ENCODE results near the gene DCAF11. TPM values are rescaled to one million over a fixed set of nuclear protein-coding genes. Genes with fewer than 3 reads are reported as not detected.

The DCAF11 gene
- total RNA-seq, 1 experiment from 2014 or later: 48.8 TPM

DNA sequence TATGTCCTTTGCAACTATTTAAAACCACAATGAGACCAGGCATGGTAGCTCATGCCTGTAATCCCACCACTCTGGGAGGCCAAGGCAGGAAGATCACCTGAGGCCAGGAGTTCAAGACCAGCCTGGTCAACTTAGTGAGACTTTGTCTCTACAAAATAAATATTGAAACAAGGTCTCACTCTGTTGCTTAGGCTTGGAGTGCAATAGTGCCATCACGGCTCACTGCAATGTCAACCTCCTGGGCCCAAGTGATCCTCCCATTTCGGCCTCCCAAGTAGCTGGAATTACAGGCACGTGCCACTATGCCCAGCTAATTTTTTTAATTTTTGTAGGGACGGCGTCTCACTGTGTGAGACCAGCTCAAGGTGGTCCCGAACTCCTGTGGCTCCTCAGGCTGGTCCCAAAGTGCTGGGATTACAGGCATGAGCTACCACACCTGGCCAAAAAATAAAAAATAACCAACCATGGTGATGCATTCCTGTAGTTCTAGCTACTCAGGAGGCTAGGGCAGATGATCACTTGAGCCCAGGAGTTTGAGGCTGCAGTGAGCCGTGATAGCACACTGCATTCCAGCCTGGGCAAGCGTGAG lies 14.9 kb downstream of the DCAF11 start:
- intact Hi-C loops (cut with micrococcal nuclease): no loop called here
- CTCF ChIA-PET: interaction anchor here (1.1 to 1.8 kb wide), 2 partner anchors 11 to 15 kb away, joined by 3 to 4 read pairs; partner anchors contain the start of genes DCAF11 and NRL
- Mint-ChIP-seq H3K36me3 (ENCODE audit: insufficient read depth, unreplicated experiment) (peaks cover 2% of the 10 kb centered on the region), H3K4me3 (ENCODE audit: unreplicated experiment) (no peak overlapping the region), H3K9me3 (ENCODE audit: unreplicated experiment) (no peaks in the 10 kb centered on the region), H3K27me3 (ENCODE audit: insufficient read depth, unreplicated experiment) (no peaks in the 10 kb centered on the region), H3K27ac (ENCODE audit: low read depth, unreplicated experiment) (no peak overlapping the region), H3K4me1 (ENCODE audit: insufficient read depth, unreplicated experiment) (peaks cover 17% of the 10 kb centered on the region)
- POLR2A ChIA-PET: interaction anchor here (0.6 to 1.1 kb wide), 4 partner anchors 11 to 19 kb away, joined by 3 to 8 read pairs (median 4); partner anchors contain the start of genes DCAF11, NRL and PSME2
- TF ChIP-seq, protein P1, sequence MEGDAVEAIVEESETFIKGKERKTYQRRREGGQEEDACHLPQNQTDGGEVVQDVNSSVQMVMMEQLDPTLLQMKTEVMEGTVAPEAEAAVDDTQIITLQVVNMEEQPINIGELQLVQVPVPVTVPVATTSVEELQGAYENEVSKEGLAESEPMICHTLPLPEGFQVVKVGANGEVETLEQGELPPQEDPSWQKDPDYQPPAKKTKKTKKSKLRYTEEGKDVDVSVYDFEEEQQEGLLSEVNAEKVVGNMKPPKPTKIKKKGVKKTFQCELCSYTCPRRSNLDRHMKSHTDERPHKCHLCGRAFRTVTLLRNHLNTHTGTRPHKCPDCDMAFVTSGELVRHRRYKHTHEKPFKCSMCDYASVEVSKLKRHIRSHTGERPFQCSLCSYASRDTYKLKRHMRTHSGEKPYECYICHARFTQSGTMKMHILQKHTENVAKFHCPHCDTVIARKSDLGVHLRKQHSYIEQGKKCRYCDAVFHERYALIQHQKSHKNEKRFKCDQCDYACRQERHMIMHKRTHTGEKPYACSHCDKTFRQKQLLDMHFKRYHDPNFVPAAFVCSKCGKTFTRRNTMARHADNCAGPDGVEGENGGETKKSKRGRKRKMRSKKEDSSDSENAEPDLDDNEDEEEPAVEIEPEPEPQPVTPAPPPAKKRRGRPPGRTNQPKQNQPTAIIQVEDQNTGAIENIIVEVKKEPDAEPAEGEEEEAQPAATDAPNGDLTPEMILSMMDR (IDR thresholded peaks at IDR 0.05; ENCODE audit: unreplicated experiment): no peak
- no TSS peak for BruUV-seq (replicated peaks)
- DNase-seq (ENCODE audit: unreplicated experiment): no peak

DNA sequence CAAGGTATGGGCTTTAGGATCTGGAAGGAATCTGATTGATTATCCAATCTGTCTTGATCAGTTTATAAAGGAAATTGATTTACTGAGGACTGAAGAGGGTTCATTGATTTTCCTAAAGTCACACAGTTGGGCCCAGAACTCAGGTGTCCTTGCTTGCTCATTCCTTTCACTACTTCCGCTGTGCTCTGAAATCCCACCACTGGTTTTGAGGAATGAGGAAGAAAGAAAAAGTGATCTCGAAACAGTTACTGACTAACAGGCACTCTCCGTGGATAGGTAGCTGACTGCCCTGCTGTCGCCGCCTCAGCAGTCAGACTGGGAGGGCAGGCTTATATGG lies 15.8 kb downstream of the DCAF11 start, which contains the start of gene FITM1:
Gene FITM1 (plus strand): TSS at position 280 of the 337 bp plus-strand sequence. CDS start 905 bp downstream, outside the sequence.
- no peaks in the 10 kb centered on the region for H3K9me3 Mint-ChIP-seq (ENCODE audit: unreplicated experiment)
- intact Hi-C loops (cut with micrococcal nuclease): no loop called here
- ChIA-PET CTCF (interaction anchor here (1.1 to 1.8 kb wide), 2 partner anchors 12 to 16 kb away, joined by 3 to 4 read pairs; partner anchors contain the start of genes DCAF11 and NRL), POLR2A (interaction anchor here (0.6 to 12.5 kb wide), 2 partner anchors 14 to 20 kb away, joined by 3 to 252 read pairs; partner anchors contain the start of genes DCAF11 and NRL)
- DNase-seq (ENCODE audit: unreplicated experiment): no peak
- H3K27me3 Mint-ChIP-seq (ENCODE audit: insufficient read depth, unreplicated experiment): no peaks in the 10 kb centered on the region
- H3K27ac Mint-ChIP-seq (ENCODE audit: low read depth, unreplicated experiment): no peak within 1 kb of the TSS
- BruUV-seq (replicated peaks): no TSS peak
- no peak within 1 kb of the TSS for H3K4me3 Mint-ChIP-seq (ENCODE audit: unreplicated experiment)
- TF ChIP-seq, protein P1 (IDR thresholded peaks at IDR 0.05; ENCODE audit: unreplicated experiment): no peak
- H3K4me1 Mint-ChIP-seq (ENCODE audit: insufficient read depth, unreplicated experiment): peaks cover 21% of the 10 kb centered on the region
- no peaks in the 10 kb centered on the region for H3K36me3 Mint-ChIP-seq (ENCODE audit: insufficient read depth, unreplicated experiment)

DNA sequence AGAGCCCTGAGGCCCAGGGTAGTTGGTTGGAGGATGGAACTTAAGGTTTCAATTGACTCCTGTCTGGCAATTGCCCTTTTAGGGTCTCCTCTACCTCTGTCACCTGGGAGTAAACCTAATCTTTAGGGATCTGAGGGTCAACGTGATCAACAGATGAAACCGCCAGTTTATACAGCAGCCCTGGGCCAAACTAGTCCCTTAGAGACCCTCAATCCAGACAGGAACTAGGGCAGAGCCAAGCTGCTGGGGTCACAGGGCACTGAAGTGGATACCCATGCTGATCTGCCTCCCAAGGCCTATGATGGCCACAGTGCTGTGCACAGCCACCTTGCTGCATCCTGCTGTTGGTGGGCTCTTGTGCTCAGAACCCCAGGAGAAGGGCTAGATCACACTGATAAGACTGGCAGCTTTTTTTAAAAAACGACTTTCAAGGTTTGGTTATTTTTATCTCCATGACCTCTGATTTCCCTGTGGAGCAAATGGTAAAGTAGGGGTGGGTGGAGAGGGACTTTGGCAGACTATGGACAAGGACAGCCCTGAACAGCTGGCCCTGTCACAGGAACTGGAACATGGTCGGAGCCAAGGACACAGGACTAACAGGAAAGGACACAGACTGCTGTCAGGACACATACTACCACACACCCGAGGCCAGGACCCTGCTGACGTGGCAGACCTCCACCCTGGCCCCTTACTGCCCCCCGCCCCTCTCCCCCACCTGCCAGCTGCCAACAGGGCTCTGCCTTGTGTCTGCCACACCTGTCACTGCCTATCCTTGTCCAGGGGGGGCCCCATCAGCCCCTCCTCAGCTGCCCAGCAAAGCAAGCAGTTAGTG lies 16.4 kb downstream of the DCAF11 start:
- ChIA-PET CTCF (interaction anchor here (0.9 kb wide), 1 partner anchor 29 kb away, joined by 3 read pairs; no protein-coding TSS in a partner anchor), POLR2A (interaction anchor here (0.6 to 12.5 kb wide), 3 partner anchors 10 to 837 kb away, joined by 3 to 252 read pairs (median 7); partner anchors contain the start of genes DCAF11, EMC9 and NRL)
- Mint-ChIP-seq H3K9me3 (ENCODE audit: unreplicated experiment) (no peaks in the 10 kb centered on the region), H3K4me3 (ENCODE audit: unreplicated experiment) (no peak overlapping the region), H3K36me3 (ENCODE audit: insufficient read depth, unreplicated experiment) (no peaks in the 10 kb centered on the region), H3K4me1 (ENCODE audit: insufficient read depth, unreplicated experiment) (peaks cover 26% of the 10 kb centered on the region), H3K27me3 (ENCODE audit: insufficient read depth, unreplicated experiment) (no peaks in the 10 kb centered on the region), H3K27ac (ENCODE audit: low read depth, unreplicated experiment) (no peak overlapping the region)
- DNase-seq (ENCODE audit: unreplicated experiment): no peak
- intact Hi-C loops (cut with micrococcal nuclease): no loop called here
- TF ChIP-seq, protein P1 (IDR thresholded peaks at IDR 0.05; ENCODE audit: unreplicated experiment): no peak
- no TSS peak for BruUV-seq (replicated peaks)

DNA sequence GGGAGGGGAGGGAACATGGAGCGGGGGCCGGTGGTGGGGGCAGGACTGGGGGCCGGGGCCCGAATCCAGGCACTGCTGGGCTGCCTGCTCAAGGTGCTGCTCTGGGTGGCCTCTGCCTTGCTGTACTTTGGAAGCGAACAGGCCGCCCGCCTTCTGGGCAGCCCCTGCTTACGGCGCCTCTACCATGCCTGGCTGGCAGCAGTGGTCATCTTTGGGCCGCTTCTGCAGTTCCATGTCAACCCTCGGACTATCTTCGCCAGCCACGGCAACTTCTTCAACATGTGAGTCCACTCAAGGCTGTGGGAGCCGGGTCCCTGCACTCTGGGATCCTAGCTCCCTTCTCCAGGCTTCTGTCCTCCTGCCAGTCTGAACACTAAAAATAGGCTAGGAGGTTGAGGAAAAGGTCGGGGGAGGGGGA lies 17.0 kb downstream of the DCAF11 start:
- ChIA-PET POLR2A (interaction anchor here (0.6 to 12.5 kb wide), 3 partner anchors 10 to 837 kb away, joined by 3 to 252 read pairs (median 7); partner anchors contain the start of genes DCAF11, EMC9 and NRL), CTCF (interaction anchor here (0.9 to 1.5 kb wide), 3 partner anchors 17 to 28 kb away, joined by 3 to 5 read pairs (median 4); partner anchors contain the start of gene DCAF11)
- intact Hi-C loops (cut with micrococcal nuclease): no loop called here
- Mint-ChIP-seq H3K27ac (ENCODE audit: low read depth, unreplicated experiment) (no peak overlapping the region), H3K27me3 (ENCODE audit: insufficient read depth, unreplicated experiment) (no peaks in the 10 kb centered on the region), H3K4me1 (ENCODE audit: insufficient read depth, unreplicated experiment) (peaks cover 26% of the 10 kb centered on the region), H3K36me3 (ENCODE audit: insufficient read depth, unreplicated experiment) (no peaks in the 10 kb centered on the region), H3K9me3 (ENCODE audit: unreplicated experiment) (no peaks in the 10 kb centered on the region), H3K4me3 (ENCODE audit: unreplicated experiment) (no peak overlapping the region)
- TF ChIP-seq, protein P1 (IDR thresholded peaks at IDR 0.05; ENCODE audit: unreplicated experiment): no peak
- no TSS peak for BruUV-seq (replicated peaks)
- no peak for DNase-seq (ENCODE audit: unreplicated experiment)
